8988T (cell line): Measurements from ENCODE around the gene TUBB6.

Experiments used
- DNase-seq: peaks from one replicate; pipeline ENCODE4 v3.0.0; 2011

TUBB6 gene

DNA sequence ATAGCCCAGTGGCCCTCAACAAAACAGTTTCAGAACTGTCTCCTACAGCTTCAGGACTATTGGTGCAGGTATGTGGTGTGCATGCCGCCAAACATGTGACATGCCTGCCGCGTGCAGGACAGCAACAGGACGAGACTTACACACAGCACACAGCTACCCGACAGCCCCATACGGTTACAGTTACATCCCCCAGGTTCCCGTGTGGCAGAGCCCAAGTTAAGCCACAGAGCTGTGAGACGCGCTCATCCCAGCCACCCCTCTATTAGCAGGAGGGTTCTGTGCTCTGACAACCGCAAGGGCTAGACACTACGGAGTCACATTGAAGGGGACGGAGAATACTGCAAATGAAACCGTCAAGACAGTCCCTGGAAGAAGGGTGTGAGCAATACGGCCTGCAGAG lies 16.4 kb upstream of the TUBB6 start:
- DNase-seq, result no peak

DNA sequence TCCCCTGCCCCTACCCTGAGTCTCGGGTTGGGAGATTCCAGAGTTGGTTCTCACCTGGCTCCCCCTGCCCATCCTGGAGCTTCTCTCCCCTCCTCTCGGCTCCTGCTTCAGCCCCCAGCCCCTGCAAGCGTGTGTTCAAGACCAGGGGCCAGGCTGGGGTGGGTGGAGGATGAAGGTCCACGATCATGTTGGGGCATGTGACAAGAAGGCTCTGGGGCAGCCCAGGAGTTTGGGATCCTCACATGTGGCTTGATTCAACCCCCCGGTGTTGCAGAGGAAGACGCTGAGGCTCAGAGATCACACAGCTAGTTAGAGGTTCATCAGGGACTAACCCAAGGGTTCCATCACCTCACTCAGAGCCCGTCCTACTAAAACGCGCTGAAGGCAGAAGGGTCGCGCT lies 14.2 kb upstream of the TUBB6 start:
- no peak for DNase-seq

DNA sequence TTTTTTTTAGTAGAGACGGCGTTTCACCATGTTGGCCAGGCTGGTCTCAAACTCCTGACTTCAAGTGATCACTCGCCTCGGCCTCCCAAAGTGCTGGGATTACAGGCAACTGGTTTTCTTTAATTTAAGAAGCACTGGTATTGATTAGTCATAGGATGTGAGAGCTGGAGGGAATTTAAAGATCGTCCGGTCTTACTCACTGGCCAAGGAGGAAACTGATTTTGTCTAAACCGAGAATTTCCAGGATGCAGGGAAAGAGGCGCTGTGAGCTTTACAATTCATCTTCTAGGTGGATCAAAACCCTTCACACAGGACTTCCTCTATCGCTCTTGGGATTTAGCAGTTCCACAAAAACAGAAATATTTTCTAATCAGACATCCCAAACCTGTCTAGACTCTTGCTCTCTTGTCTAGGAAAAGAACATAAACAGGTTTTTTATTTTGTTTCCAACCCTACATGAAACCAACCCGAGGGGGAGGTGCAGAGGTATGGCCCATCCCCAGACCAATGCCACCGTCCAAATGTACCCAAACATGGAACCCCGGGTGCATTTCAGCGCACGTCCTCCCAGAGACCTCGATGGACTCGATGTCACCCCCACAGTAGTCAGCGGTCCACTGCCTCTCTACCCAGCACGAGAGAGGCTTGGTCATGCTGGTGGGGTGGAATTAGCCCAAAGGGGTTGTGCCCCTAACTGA lies 12.5 kb upstream of the TUBB6 start:
- DNase-seq, result no peak

DNA sequence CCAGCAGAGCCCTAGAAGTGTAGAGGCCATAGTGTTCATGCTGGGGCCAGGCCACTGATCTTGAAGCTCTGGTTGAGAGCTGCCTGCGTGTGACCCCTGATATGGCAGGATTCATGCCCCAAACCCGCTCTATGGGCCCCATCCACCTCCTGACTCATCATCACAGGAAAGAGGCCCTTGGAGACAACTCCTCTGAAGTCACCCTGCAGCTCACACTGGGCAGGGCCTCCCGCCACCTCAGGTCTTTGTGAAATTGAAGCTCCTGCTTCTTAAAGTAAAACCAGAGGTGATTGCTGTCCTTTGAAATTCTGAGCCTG lies 12.0 kb upstream of the TUBB6 start:
- DNase-seq, result no peak

DNA sequence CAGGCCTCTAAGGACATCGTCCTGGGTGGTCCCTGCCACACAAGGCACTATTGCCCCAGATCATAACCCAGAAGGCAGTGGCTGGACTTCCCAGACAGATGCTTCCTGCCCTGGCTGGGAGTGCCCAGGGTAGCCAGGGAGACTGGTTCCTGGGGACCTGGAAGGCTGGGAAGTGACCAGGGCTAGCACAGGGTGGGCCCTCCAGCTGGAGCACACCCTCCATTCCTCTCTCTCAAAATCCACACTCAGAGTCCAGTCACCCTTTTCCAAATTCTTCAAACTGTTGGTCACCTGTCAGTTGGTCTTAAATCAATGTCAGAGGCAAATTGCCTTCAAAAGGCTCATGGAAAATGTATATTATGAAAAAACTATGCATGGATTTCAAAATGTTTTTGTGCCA lies 11.6 kb upstream of the TUBB6 start:
- DNase-seq, result no peak

DNA sequence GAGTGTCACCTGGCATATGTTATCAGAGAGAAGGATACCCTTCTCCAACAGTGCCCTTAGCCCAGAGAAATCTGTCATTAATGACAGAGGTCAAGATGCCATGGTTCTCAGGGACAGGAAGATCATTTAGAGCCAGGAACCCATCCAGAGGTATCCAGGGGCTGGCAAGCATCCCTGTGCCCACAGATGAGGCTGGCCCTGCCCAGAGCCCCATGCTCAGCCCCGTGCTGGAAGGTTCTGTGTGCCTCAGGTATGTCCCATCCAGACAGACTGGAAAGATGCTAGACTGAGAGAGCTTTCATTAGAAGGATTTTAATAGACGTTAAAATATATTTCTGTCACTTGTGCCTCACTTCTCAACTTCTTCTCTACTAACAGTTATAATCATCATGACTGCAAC lies 8.2 kb upstream of the TUBB6 start:
- DNase-seq, result no peak

DNA sequence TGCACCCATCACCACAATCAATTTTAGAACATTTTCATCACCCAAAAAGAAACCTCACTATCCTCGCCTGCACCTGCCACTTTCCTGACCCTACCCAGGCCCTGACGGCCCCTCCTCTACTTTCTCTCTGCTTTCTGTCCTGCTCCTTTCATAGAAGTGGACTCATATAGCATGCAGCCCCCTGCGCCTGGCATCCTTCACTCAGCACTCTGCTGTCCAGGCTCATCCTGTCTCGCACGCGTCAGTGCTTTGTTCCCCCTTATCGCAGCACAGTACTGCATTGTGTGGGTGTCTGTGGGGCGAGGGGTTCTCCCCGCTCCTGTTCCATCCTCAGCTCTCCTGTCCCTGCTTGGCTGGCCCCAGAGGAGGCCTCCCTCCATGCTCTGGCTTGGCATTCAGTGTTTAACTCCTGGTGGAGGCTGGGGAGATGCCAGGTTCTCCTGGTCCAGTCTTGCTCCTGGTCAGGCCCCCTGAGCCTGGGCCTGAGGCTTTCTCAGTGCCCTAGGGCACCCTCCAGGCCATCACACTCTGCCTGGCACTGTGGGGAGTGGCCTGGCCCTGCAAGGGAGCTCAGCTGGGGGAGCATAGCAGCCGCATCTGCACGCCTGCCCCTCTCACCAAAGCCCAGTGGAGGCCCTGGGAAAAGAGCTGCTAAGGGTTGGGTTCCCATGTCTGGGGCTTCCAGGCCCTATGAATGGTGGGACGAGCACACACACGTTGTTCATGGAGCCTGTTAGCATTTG lies 6.6 kb upstream of the TUBB6 start:
- no peak for DNase-seq

DNA sequence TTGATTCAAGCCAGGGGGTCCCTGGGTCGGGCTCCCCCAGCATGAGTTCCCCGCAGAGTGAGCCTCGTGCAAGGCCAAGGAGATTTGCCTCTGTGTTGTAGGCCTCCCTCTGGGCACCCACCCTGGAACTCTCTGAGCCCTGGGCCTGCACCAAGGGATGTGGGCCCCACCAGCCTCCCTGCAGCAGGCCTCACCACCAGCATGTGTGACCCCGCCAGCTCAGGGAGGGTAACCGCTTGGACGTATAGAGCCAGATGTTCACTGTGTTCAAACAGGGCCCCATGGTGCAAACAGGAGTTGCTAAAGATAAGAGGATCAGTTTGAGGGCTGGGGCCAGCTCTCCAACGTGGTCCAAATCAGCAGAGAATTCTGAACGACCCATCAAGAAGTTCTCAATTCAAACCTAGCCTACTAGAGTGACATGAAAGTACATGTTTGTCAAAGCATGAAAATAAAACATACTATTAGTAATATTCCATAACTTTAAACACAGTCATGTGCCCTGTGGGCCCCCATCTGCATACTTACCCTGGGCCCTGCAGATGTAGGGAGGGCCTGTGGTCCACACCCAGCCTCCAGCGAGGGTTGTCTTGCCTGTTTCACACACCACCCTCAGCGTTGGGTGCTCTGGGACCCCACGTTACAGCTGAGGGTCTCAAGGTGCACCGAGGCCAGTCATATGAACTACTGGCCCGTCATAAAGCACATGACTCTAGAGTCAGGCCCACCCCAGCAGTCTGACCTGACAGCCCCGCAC lies 5.5 kb upstream of the TUBB6 start:
- DNase-seq, result no peak

DNA sequence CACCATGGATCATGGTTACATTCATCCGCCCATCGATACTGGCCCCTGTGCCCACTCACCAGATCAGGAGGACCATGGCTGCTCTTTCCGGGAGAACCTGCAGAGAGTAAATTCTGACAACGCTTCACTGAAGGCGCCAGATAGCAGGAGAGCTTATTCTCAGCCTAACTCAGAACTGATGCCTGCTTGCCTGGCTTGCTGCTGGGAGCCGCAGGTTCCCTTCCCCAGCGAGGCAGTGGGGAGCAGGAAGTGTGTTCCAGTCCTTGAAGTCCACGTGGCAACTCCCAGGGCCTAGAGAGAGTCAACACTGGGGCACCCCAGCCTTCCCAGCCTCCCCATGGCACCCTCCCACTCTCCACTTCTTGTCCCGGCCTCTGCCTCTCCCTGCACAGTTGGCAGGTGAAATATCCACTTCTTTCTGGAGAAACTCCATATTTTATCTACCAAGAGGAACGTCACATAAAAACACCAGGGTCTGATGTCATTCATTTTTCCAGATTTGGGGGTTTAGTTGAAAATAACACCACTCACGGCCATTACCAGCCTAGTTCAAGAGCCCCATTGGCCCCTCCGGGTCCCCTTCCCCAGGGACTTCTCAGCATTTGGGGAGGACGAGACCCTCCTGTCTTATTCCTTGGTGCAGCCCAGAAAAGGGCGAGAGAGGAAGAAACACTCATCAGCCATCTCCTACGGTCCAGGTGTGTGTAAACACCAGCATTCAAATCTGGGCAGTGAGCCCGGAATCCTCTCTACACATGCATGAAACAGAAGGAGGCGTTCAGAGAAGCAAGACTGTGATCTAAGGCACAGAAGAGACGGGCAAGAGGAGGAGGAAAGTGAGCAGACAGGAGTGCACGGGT lies 3.5 kb upstream of the TUBB6 start:
- no peak for DNase-seq

DNA sequence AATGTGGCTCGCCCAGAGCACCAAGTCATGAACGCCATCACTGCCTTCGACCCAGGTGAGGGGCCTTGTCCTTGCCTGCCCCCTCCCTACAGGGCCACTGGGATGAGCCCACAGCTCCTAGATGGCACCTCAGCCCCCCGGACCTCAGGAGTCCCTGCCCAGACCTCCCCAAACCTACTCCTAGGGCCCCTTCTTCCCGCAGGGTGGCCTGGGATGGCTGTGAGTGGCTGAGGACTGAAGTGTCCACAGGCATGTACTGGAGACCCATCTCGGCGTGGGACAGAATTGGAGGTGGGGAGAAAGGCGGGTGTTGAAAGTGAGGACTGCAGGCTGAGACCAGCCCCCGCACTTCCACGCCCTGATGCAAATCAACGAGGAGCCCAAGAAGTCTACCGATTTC lies 2.8 kb upstream of the TUBB6 start:
- no peak for DNase-seq

DNA sequence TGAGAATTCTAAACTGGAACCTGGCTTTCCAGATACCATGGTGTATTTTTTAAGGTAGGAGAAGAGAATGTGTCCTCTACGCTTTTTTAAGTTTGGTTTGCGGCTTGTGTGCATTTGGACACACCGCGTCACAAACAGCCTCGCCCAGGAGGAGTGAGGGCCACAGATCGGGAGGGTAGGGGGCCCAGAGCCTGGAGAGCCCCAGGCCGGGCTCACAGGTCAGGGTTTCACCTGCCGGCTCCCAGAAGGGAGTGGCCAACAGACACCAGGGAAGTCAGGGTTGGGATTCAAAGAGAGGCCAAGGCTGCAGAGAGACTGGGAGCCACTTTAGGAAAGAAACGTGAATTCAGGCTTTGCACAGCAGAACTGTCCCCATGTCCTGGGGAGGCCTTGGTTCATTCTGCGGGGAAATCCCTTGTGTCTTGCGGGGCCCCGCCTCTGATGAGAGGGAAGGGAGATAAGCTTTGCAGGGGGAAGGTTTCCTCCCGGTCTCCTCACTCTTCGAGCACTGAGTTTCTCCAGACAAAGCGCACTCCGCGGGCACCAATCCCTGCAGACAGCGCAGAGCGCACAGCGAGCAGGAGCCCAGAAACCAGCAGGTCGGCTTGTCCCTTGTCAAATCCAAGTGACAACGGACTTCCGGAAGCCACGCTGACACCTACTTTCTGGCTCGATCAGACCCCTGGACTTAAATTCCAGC lies 2.0 kb upstream of the TUBB6 start:
- DNase-seq, result no peak

DNA sequence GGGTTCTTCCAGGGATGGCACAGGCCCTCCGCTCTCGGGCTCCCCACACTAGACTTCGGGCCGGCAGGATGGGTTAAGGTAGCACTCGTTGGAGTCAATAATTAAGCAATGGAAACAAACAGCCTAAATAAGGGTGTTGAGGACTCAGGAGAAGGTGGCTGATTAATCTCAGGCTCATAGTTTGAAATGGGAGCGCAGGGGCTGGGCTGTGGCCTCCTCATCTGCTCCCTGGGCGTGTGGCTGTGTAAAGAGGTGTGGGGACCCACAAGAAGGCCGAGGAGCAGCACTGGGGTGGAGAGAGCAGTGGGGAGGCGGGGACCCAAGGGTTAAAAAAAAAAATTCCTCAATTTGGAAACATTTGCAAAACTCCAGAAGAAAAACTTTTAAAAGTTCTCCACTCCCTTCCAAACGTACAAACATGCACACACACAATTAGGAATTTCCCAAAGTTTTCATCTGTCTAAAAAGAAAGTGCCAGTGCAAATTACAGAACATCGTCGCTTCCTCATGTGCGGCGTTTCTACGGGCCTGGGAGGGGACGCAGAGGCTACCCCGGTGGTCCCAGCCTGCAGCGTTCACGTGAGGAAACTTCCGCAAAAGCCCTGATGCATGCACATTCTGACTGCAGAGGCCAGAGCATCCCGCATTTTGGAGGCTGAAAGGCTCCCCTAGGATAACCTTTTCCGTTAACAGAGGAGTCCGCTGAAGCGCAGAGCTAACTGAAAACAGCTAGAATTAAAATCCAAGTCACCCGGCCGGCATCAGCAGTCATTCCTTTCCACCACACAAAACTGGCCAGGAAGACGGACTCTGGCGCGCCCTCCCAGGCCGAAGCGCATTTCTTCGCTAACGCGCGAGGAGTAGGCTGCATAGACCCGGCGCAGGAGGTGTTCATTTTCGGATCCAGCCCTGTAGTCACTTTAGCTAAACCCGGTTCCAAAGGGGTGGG lies 1.0 kb upstream of the TUBB6 start:
- DNase-seq, result no peak

DNA sequence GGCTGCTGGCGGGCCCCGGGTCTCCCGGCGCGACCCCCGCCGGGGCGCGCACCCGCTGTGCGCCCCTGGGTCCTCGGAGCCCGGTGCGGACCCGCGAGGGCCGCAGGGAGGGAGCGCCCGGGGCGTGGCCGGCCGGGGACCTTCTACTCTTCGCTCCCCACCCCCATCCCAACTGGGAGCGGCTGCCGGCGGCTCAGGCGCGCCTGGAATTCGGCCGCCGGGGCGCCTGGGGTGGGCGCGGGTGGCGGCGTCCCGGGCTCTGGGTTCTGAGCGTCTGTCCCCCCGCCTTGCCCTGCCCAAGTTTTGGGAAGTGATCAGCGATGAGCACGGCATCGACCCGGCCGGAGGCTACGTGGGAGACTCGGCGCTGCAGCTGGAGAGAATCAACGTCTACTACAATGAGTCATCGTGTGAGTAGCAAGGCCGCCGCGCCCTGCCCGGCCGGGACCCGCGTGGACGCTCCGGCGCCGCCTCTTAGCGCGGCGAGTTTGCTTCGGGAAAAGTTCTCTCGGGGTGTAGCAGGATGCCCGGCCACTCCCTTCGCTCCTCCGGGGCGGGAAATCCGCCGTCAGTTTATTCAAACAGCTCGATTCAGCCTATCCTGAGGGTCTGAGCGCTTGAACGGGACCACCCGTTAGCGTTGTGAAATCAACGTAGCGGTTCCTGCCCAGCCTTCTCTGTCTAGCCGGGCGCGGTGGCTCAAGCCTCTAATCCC lies 502 bp downstream of the TUBB6 start:
- peak; percentile 60 for DNase-seq

DNA sequence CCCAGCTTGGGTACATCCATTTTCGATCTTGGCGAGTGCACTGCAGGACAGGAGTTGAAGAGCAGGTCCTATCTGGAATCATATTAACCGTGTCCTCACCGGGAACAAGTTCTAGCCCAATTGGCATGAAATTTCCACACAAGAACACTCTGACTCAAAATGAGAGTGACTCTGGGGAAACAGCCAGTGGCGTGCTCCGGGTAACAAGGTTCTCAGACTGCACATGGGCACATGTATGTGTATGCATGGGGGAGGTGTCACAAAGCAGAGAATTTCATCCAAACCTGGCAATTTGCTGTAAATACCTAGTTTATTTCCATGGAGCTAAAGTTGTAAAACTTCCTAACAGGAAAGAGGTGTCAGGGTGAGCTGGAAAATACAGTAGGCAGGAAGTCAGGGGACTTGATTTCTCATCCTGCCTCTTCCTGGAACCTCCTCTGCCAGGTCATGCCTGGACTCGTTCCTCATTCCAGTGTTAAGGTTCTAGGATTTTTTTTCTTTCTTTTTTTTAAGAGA lies 1.7 kb downstream of the TUBB6 start:
- DNase-seq, result no peak

DNA sequence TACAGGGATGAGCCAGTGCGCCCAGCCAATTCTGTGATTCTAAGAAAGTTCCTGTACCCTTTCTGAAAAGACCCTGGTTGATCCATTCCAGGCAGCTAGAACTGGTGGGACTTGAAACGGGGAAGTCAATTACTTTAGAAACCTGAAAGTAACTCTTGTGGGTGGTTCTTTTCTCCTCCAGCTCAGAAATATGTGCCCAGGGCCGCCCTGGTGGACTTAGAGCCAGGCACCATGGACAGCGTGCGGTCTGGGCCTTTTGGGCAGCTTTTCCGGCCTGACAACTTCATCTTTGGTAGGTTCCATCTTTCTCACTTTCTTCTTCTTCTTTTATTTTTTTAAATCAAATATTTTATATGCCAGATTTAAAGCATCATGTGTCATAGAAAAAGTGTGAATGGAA lies 2.7 kb downstream of the TUBB6 start:
- no peak for DNase-seq

DNA sequence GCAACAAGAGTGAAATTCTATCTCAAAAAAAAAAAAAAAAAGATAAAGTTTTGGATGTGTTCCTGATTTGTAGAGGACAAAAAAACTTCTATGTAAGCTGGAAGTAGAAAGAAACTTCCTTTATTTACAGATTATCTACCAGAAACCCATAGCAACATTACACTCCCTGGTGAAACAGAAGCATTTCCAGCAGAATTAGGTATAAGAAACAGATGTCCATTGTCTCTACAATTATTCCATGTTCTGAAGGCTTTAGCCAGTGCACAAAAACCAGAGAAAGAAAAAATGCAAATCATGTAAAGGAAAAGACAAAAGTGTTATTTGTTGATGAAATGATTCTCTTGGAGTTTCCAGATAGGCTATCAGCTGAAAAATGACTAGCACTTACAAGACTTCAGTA lies 4.9 kb downstream of the TUBB6 start:
- no peak for DNase-seq

DNA sequence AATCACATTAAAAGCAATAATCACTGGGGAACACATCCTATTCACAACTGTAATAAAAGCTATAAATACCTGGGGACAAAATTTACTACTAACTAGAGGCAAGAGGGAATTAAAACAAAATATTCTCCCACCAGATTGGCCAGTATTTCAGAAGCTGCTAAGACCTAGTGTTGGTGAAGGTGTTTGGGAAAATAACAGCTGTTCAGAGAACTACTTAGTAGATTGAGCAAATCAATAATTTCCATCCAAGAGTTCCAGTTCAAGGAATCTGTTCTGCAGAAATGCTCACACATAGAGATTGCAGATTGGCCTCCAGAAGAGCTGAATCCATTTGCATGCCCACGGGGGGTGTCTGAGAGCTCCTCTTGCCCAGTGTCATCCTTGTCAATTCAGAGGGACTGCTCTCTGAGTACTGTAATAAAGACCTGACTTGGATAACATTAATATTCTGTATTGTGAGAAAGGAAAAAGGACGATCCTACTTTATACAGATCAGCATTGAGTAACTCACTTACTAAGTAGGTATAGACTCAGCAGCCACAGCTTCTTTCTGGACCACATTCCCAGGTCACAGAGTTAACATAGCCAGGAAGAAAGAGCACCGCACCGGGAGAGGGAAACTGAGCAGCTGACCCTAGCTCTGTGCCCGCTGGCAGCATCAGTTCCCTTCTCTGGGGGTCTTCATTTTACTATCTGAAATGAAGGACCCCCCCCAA lies 5.6 kb downstream of the TUBB6 start:
- no peak for DNase-seq

DNA sequence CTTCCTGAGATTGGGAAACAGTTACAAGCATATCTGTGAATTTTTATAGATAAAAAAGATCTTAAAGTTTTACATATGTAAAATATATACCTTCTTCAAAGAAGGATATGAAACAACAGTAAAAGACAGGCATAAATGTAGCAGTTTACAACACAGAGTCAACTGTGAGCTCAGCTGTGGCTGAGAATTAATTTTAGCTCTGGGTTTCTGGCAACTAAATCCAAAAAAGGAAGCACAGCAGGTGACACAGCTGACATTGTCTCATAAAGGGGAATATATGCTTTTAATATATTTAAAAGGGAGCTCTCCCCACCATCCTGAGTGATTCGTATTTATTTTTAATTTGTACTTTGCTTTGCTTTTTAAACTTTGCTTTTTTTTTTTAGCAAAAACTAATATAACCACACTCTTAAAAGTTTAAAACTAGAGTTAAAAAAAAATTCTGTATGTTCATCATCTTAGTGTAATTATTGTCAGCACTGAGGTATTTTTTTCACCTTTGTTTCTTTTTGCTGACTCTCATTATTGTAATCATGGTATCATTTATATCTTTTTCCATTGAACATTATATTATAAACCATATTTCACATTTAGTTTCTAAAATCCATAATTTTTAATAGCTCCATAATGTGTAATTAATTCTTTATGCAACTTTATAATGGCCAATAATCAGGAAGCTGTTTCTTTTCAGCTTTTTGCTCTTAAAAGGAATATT lies 6.7 kb downstream of the TUBB6 start:
- no peak for DNase-seq

DNA sequence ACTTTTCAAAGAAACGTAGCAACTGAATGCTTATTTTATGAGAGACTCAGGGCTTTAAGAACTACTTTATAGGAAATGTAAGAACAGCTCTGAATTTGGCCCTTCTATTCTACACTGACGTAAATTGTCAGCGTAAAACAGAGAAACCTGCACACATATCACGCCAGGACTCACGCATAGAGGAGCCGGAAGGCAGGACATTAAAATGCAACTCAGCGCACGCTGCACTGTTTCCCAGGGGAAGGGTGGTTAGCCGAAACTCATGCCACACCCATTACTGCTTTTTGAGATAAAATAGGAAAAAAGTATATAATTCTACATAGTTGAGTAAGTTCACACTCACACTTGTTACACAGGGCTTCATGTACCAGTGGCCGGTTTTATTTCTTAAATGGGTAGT lies 7.4 kb downstream of the TUBB6 start:
- DNase-seq, result no peak
